Activated CD4-positive, CD25-positive, alpha-beta regulatory T cell treated with anti-CD3 and anti-CD28 coated beads, Interleukin-2, amount 50 U/mL, for 24 hours (primary cell): ENCODE data around the gene SZT2.
"Not testable (repeated sequence)": the region's sequence is repeated elsewhere in the genome, so short reads cannot be mapped to it uniquely, and the experiment has no call there.

Source experiments
- ATAC-seq, 2 donors: fragments of 150-1000 bp; cut with Tn5 transposase; one replicate each; pipeline ENCODE4 v1.10.0; 2021; ENCODE audit warnings: mild to moderate bottlenecking in 1 of 2, moderate library complexity in 1 of 2

SZT2 gene

GRCh38 chr1:43444151-43444828 lies 54.6 kb downstream of the SZT2 start:
- ATAC-seq: no peak

- no peak for ATAC-seq
These were observed 55.1 kb downstream of the SZT2 start for GRCh38 chr1:43444836-43445235.

GRCh38 chr1:43445606-43446387 lies 56.1 kb downstream of the SZT2 start:
- ATAC-seq: no peak

- ATAC-seq: no peak
These were observed 56.7 kb downstream of the SZT2 start for GRCh38 chr1:43446388-43446740.

GRCh38 chr1:43446881-43447835 lies 57.5 kb downstream of the SZT2 start:
- ATAC-seq: no peak

- no peak for ATAC-seq
These were observed 58.4 kb downstream of the SZT2 start for GRCh38 chr1:43447891-43448708.

GRCh38 chr1:43448955-43449707 lies 59.4 kb downstream of the SZT2 start:
- ATAC-seq: no peak

- no peak for ATAC-seq
These were observed 60.0 kb downstream of the SZT2 start for GRCh38 chr1:43449708-43450069.

- no peak for ATAC-seq
These were observed 60.7 kb downstream of the SZT2 start for GRCh38 chr1:43450251-43450941.

- no peak for ATAC-seq
These were observed 61.5 kb downstream of the SZT2 start for GRCh38 chr1:43451157-43451591.

- ATAC-seq: no peak
These were observed 62.2 kb downstream of the SZT2 start for GRCh38 chr1:43451701-43452532.

GRCh38 chr1:43452789-43453441 lies 63.2 kb downstream of the SZT2 start:
- no peak for ATAC-seq

GRCh38 chr1:43453442-43454269 lies 64.0 kb downstream of the SZT2 start, which contains the start of gene HYI:
HYI (minus strand) TSS chr1:43453931; CDS start chr1:43453793, 138 bp downstream.
- ATAC-seq: peak; percentile 61 to 62

- peak; percentile 83 to 84 for ATAC-seq
These were observed 64.7 kb downstream of the SZT2 start for GRCh38 chr1:43454270-43455011.

GRCh38 chr1:43455213-43455889 lies 65.7 kb downstream of the SZT2 start:
- no peak for ATAC-seq

- not testable (repeated sequence) for ATAC-seq
These were observed 68.7 kb downstream of the SZT2 start for GRCh38 chr1:43458379-43458778.
